ENCODE results near the gene SURF6.

Gene SURF6

DNA sequence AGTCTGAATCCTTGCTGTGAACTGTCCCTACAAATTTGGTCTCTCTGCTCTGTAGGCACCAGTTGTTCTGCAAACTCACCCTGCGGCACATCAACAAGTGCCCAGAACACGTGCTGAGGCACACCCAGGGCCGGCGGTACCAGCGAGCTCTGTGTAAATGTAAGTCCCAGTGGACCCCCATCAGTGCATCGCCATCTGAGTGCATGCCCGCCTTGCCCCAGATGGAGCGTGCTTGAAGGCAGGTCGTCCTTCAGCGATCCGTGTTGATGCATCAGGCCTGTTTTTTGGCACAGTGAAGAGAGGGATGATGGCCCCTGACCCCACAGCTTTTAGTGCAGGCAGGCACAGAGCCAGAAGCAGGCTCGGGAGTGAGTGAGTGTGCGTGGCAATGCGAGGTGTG, 21.7 kb upstream of the SURF6 start:
- TF ChIP-seq, protein P1, sequence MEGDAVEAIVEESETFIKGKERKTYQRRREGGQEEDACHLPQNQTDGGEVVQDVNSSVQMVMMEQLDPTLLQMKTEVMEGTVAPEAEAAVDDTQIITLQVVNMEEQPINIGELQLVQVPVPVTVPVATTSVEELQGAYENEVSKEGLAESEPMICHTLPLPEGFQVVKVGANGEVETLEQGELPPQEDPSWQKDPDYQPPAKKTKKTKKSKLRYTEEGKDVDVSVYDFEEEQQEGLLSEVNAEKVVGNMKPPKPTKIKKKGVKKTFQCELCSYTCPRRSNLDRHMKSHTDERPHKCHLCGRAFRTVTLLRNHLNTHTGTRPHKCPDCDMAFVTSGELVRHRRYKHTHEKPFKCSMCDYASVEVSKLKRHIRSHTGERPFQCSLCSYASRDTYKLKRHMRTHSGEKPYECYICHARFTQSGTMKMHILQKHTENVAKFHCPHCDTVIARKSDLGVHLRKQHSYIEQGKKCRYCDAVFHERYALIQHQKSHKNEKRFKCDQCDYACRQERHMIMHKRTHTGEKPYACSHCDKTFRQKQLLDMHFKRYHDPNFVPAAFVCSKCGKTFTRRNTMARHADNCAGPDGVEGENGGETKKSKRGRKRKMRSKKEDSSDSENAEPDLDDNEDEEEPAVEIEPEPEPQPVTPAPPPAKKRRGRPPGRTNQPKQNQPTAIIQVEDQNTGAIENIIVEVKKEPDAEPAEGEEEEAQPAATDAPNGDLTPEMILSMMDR (IDR thresholded peaks at IDR 0.05), result no peak
- Mint-ChIP-seq H3K36me3 (ENCODE audit: low read depth) (peaks cover 25% of the 10 kb centered on the region), H3K27me3 (ENCODE audit: low read depth, poor library complexity) (no peaks in the 10 kb centered on the region), H3K4me1 (peaks cover 21% of the 10 kb centered on the region), H3K27ac (no peak overlapping the region), H3K4me3 (peak overlapping the region; percentile 77), H3K9me3 (no peaks in the 10 kb centered on the region)
- DNase-seq, result no peak

DNA sequence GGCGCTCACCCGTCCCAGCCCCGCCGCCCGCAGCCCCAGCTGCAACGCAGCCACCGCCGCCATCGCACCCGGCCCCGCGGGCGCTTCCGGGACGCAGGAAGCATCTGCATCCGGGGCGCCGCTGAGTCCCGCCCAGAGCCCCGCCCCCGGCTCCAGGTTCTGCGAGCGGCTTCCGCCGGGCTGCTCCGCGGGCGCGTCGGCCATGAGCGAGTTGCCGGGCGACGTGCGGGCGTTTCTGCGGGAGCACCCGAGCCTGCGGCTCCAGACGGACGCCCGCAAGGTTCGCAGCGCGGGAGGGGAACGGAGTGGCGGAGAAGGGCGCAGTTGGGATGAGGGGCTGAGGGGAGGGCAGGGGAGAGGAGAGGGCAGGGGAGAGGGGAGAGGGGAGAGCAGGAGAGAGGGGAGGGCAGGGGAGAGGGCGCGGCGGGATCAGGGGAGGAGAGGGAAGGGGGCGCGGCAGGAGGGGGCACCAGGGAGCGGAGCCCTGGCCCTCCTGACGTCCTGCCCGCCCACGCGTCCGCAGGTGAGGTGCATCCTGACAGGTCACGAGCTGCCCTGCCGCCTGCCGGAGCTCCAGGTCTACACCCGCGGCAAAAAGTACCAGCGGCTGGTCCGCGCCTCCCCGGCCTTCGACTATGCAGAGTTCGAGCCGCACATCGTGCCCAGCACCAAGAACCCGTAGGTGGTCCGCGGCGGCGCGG, 20.6 kb upstream of the SURF6 start, which contains the start of the genes SURF1 and SURF2:
TSS of gene SURF1 (minus strand) at position 97 of the 701 bp plus-strand sequence. CDS start at position 63, 34 bp downstream.
TSS of gene SURF2 (plus strand) at position 160 of the 701 bp plus-strand sequence. CDS start at position 203, 43 bp downstream.
- H3K27me3 Mint-ChIP-seq (ENCODE audit: low read depth, poor library complexity), result no peaks in the 10 kb centered on the region
- H3K36me3 Mint-ChIP-seq (ENCODE audit: low read depth), result peaks cover 28% of the 10 kb centered on the region
- peak within 1 kb of the TSS; percentile 91 for H3K4me3 Mint-ChIP-seq
- DNase-seq, result peak; percentile 94
- TF ChIP-seq, protein P1 (IDR thresholded peaks at IDR 0.05), result no peak
- peaks cover 21% of the 10 kb centered on the region for H3K4me1 Mint-ChIP-seq
- H3K9me3 Mint-ChIP-seq, result no peaks in the 10 kb centered on the region
- H3K27ac Mint-ChIP-seq, result no peak within 1 kb of the TSS

DNA sequence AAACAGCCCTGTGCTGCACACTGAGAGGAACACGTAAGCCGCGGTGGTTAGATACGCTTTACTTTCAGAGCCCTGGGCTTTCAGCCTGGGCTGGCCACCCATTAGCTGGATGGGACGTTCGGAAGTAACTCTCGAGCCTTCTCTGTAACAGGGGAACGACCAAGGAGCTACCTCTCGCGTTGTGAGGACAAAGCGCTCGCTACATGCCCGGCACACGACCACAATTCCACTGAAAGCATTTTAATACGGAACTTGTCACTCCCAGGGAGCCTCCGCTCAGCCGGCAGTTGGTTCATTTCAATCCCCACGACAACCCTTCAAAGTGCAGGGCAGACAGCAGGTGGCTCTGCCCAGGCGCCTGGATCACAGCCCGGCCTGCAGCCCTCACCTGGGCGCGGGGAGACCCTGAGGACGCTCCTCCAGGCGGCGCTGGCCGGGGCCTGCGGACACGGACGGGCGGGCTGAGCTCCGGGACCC, 19.9 kb upstream of the SURF6 start:
- Mint-ChIP-seq H3K9me3 (no peaks in the 10 kb centered on the region), H3K27me3 (ENCODE audit: low read depth, poor library complexity) (no peaks in the 10 kb centered on the region), H3K36me3 (ENCODE audit: low read depth) (peaks cover 28% of the 10 kb centered on the region), H3K4me1 (peaks cover 21% of the 10 kb centered on the region), H3K27ac (no peak overlapping the region), H3K4me3 (peak overlapping the region; percentile 91)
- TF ChIP-seq, protein P1 (IDR thresholded peaks at IDR 0.05), result no peak
- no peak for DNase-seq

DNA sequence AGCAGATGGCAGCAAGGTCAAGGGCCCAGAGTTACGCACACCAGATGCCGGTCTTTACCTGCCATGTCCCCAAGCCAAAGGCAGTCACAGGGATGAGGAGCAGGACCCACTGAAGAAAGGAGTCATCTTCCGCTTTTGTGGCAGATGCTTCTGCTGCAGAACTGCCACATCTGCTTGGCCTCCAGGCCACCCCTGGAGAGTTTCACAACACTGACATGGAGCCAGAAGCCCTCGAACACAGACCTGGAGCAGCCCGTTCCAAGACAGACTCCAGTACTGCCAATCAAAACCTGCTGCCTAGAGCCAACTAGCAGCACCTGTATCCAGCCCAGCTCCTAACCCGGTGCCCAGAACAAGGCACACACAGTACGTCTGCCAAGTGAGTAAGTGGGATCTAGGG, 18.8 kb upstream of the SURF6 start:
- peaks cover 34% of the 10 kb centered on the region for H3K36me3 Mint-ChIP-seq (ENCODE audit: low read depth)
- H3K4me3 Mint-ChIP-seq, result peak overlapping the region; percentile 91
- H3K27ac Mint-ChIP-seq, result no peak overlapping the region
- H3K4me1 Mint-ChIP-seq, result peaks cover 30% of the 10 kb centered on the region
- TF ChIP-seq, protein P1 (IDR thresholded peaks at IDR 0.05), result no peak
- no peak for DNase-seq
- H3K27me3 Mint-ChIP-seq (ENCODE audit: low read depth, poor library complexity), result no peaks in the 10 kb centered on the region
- H3K9me3 Mint-ChIP-seq, result no peaks in the 10 kb centered on the region

DNA sequence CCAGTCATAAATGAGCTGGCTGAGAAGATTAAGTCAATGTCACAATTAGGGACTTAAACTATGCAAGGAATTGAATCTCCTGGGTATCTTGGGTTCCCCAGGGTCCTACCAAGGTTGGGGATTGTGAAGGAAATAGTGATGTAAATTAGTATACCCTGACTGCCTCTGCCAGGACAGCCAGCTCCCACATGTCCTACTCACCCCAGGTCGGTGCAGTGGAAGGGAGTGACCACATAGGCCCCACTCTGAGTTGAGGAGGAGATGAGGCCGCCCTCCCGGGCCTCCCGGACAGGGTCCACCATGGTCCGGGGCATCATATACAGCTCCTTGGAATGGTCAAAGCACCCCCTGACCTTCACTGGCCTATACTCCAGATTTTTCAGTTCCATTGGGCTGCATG, 17.6 kb upstream of the SURF6 start:
- DNase-seq, result no peak
- H3K27me3 Mint-ChIP-seq (ENCODE audit: low read depth, poor library complexity), result no peaks in the 10 kb centered on the region
- H3K9me3 Mint-ChIP-seq, result no peaks in the 10 kb centered on the region
- H3K4me1 Mint-ChIP-seq, result peaks cover 38% of the 10 kb centered on the region
- peaks cover 46% of the 10 kb centered on the region for H3K36me3 Mint-ChIP-seq (ENCODE audit: low read depth)
- no peak overlapping the region for H3K4me3 Mint-ChIP-seq
- TF ChIP-seq, protein P1 (IDR thresholded peaks at IDR 0.05), result no peak
- peak overlapping the region; percentile 97 for H3K27ac Mint-ChIP-seq
